Measurements from ENCODE around the gene YPEL1.
"Not testable (repeated sequence)": the region's sequence is repeated elsewhere in the genome, so short reads cannot be mapped to it uniquely, and the experiment has no call there.

Gene YPEL1

GRCh38 chr22:21699643-21700042, 36.0 kb downstream of the YPEL1 start:
- DNase-seq (ENCODE audit: low spot score), result no peak

- DNase-seq (ENCODE audit: low spot score), result no peak
Measured at GRCh38 chr22:21698430-21699329, 36.9 kb downstream of the YPEL1 start.

- no peak for DNase-seq (ENCODE audit: low spot score)
Measured at GRCh38 chr22:21697880-21698279, 37.7 kb downstream of the YPEL1 start.

GRCh38 chr22:21697021-21697771, 38.4 kb downstream of the YPEL1 start:
- DNase-seq (ENCODE audit: low spot score), result no peak

- DNase-seq (ENCODE audit: low spot score), result no peak
Measured at GRCh38 chr22:21696115-21696514, 39.5 kb downstream of the YPEL1 start.

GRCh38 chr22:21695430-21696085, 40.0 kb downstream of the YPEL1 start:
- no peak for DNase-seq (ENCODE audit: low spot score)

- no peak for DNase-seq (ENCODE audit: low spot score)
Measured at GRCh38 chr22:21694795-21695429, 40.7 kb downstream of the YPEL1 start.

- no peak for DNase-seq (ENCODE audit: low spot score)
Measured at GRCh38 chr22:21694394-21694793, 41.2 kb downstream of the YPEL1 start.

GRCh38 chr22:21693999-21694341, 41.6 kb downstream of the YPEL1 start:
- no peak for DNase-seq (ENCODE audit: low spot score)

GRCh38 chr22:21693333-21693998, 42.1 kb downstream of the YPEL1 start:
- no peak for DNase-seq (ENCODE audit: low spot score)

- DNase-seq (ENCODE audit: low spot score), result not testable (repeated sequence)
Measured at GRCh38 chr22:21692856-21693255, 42.7 kb downstream of the YPEL1 start.

- DNase-seq (ENCODE audit: low spot score), result no peak
Measured at GRCh38 chr22:21691816-21692215, 43.8 kb downstream of the YPEL1 start.

- DNase-seq (ENCODE audit: low spot score), result no peak
Measured at GRCh38 chr22:21690401-21690801, 45.2 kb downstream of the YPEL1 start.

- DNase-seq (ENCODE audit: low spot score), result no peak
Measured at GRCh38 chr22:21688706-21689381, 46.8 kb downstream of the YPEL1 start.

- DNase-seq (ENCODE audit: low spot score), result no peak
Measured at GRCh38 chr22:21688341-21688705, 47.3 kb downstream of the YPEL1 start.

GRCh38 chr22:21687685-21688259, 47.8 kb downstream of the YPEL1 start:
- DNase-seq (ENCODE audit: low spot score), result no peak

GRCh38 chr22:21686634-21687393, 48.8 kb downstream of the YPEL1 start:
- no peak for DNase-seq (ENCODE audit: low spot score)

- no peak for DNase-seq (ENCODE audit: low spot score)
Measured at GRCh38 chr22:21686193-21686608, 49.4 kb downstream of the YPEL1 start.

GRCh38 chr22:21685164-21685513, 50.5 kb downstream of the YPEL1 start:
- no peak for DNase-seq (ENCODE audit: low spot score)

Data from SK-N-DZ (cell line).